Measurements from ENCODE around the gene RCOR1. TPM values are rescaled to one million over a fixed set of nuclear protein-coding genes. Genes with fewer than 3 reads are reported as not detected.

RCOR1 gene
- total and polyA plus RNA-seq, 2 of the 4 experiments (the other 2 are of a cell fraction), result 9.0 to 11.2 TPM

GRCh38 chr14:102690509-102691286 lies 98.2 kb downstream of the RCOR1 start:
- ChIA-PET CTCF (interaction anchor here (1.5 kb wide), 1 partner anchor 97 kb away, joined by 4 read pairs; no protein-coding TSS in a partner anchor), POLR2A (ENCODE audit: unreplicated experiment) (no interaction called here)
- no TSS peak for BruUV-seq (replicated peaks)
- Histone ChIP-seq H2AFZ (replicated peaks; ENCODE audit: low read length, poor library complexity) (no peak overlapping the region), H2AK9ac (replicated peaks; ENCODE audit: low read depth, low read length, poor library complexity) (no peak overlapping the region), H3K23ac (ENCODE audit: low read depth, low read length) (no peak overlapping the region), H3K14ac (replicated peaks; ENCODE audit: low read depth, low read length) (no peak overlapping the region), H2BK15ac (ENCODE audit: low read depth, low read length) (no peak overlapping the region), H2BK120ac (ENCODE audit: low read depth, low read length) (no peak overlapping the region), H3K27me3 (ENCODE audit: control insufficient read depth, insufficient read depth, low read length) (no peaks in the 10 kb centered on the region), H3K56ac (ENCODE audit: extremely low read depth, insufficient read depth, low read length) (no peak overlapping the region), H3K18ac (ENCODE audit: low read depth, low read length) (no peak overlapping the region), H2BK5ac (ENCODE audit: low read depth, low read length, poor library complexity, severe bottlenecking) (no peak overlapping the region), H3K4me3 (ENCODE audit: insufficient read depth, low read depth, low read length) (no peak overlapping the region), H3K4me1 (ENCODE audit: control insufficient read depth, insufficient read depth, low read length) (no peaks in the 10 kb centered on the region), H3K27ac (ENCODE audit: insufficient read depth, low read length) (no peak overlapping the region), H3K4me2 (ENCODE audit: low read depth, low read length) (no peak overlapping the region), H3K9me1 (ENCODE audit: insufficient read depth, low read length) (peaks cover 7% of the 10 kb centered on the region), H3K9ac (ENCODE audit: low read depth, low read length) (no peak overlapping the region), H3K36me3 (ENCODE audit: control insufficient read depth, insufficient read depth, low read length) (no peaks in the 10 kb centered on the region), H4K8ac (ENCODE audit: low read depth in 2 of 2, low read length in 2 of 2) (no peak overlapping the region), H2BK20ac (ENCODE audit: low read depth, low read length) (no peak overlapping the region), H4K5ac (ENCODE audit: low read depth, low read length) (no peak overlapping the region), H3K4ac (ENCODE audit: low read depth, low read length) (no peak overlapping the region), H3K9me3 (ENCODE audit: control insufficient read depth, insufficient read depth, low read length) (no peaks in the 10 kb centered on the region), H2AK5ac (ENCODE audit: low read depth, low read length) (no peak overlapping the region), H3K79me1 (ENCODE audit: low read depth in 1 of 2, low read length in 2 of 2) (peaks cover 29 to 59% of the 10 kb centered on the region in 2 experiments), H4K20me1 (ENCODE audit: insufficient read depth, low read length) (peaks cover 34% of the 10 kb centered on the region), H4K91ac (ENCODE audit: insufficient read depth, low read depth, low read length) (no peak overlapping the region)
- in situ Hi-C loops (cut with MboI; ENCODE audit: low sequenced_read_pairs), result loop anchor here (10.0 kb wide), 1 partner anchor 224 kb away; no protein-coding TSS in a partner anchor
- DNase-seq, result no peak
- intact Hi-C loops (cut with micrococcal nuclease), result loop anchor here (5.0 to 10.0 kb wide), 4 partner anchors 98 to 364 kb away; partner anchors contain the start of genes CDC42BPB and RCOR1
- dilution Hi-C loops (cut with HindIII; ENCODE audit: low sequenced_read_pairs, unreplicated experiment), result no loop called here
- TF ChIP-seq CEBPB (IDR thresholded peaks at IDR 0.05; ENCODE audit: low read depth, low read length), result no peak
- TF ChIP-seq NFE2L2 (IDR thresholded peaks at IDR 0.05; ENCODE audit: low read depth, low read length), result no peak
- WGBS, 2 experiments (ENCODE audit: extremely low coverage in 2 of 2, insufficient read length in 1 of 2), result 100% methylated on average over 4 of the region's 11 CpGs; no CpG with 5 or more reads in 1 of the 2 experiments
- no peak for ATAC-seq (ENCODE audit: low read depth)
